Hepatocyte (in vitro differentiated cells): Measurements from ENCODE around the gene WDR54.

Source experiments
- EZH2 ChIP-seq: fragments of 200-600 bp; sonication (generic); IDR thresholded peaks from 2 replicates; pipeline ENCODE4 v1.6.1; 2016; ENCODE audit warnings: antibody characterized with exemption, mild to moderate bottlenecking, borderline replicate concordance
- EZH2phosphoT487 ChIP-seq: fragments of 200-600 bp; sonication (generic); IDR thresholded peaks from one replicate; pipeline ENCODE4 v1.6.1; 2018; ENCODE audit warnings: antibody characterized with exemption, mild to moderate bottlenecking, low read depth, moderate library complexity; ENCODE audit not compliant: unreplicated experiment, severe bottlenecking
- TF ChIP-seq, protein P1 (sequence below): fragments of 200-600 bp; sonication (generic); IDR thresholded peaks from 2 replicates; pipeline ENCODE4 v1.5.1; 2016; ENCODE audit warnings: antibody characterized with exemption, mild to moderate bottlenecking; ENCODE audit not compliant: poor library complexity

DNA sequence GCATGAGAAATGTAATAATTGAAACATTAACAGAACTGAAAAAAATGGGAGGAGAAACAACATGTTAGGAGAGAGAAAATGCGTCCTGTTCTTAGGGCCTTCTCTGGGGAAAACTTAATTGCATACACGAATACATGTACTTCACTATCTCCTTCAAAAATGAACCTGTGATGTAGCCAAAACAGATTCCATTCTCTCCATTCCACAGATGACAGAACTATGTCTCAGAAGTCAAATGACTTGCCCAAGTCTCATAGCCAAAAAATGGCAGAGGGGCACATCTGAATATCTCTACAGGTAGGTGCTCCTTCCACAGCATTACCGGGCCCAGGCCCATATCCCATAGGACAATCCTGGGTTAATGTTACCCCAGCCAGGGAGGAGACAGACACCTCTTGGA, 37.5 kb upstream of the WDR54 start:
- TF ChIP-seq, protein P1, sequence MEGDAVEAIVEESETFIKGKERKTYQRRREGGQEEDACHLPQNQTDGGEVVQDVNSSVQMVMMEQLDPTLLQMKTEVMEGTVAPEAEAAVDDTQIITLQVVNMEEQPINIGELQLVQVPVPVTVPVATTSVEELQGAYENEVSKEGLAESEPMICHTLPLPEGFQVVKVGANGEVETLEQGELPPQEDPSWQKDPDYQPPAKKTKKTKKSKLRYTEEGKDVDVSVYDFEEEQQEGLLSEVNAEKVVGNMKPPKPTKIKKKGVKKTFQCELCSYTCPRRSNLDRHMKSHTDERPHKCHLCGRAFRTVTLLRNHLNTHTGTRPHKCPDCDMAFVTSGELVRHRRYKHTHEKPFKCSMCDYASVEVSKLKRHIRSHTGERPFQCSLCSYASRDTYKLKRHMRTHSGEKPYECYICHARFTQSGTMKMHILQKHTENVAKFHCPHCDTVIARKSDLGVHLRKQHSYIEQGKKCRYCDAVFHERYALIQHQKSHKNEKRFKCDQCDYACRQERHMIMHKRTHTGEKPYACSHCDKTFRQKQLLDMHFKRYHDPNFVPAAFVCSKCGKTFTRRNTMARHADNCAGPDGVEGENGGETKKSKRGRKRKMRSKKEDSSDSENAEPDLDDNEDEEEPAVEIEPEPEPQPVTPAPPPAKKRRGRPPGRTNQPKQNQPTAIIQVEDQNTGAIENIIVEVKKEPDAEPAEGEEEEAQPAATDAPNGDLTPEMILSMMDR = no peak
- no peak for TF ChIP-seq EZH2phosphoT487
- TF ChIP-seq EZH2 = no peak
